Kidney (tissue), 14 donors: ENCODE data around the gene C2CD2. TPM values are rescaled to one million over a fixed set of nuclear protein-coding genes. Genes with fewer than 3 reads are reported as not detected.
A peak's percentile ranks its signal among the peaks of the same experiment; 100 is the strongest.

ENCODE experiments used
- DNase-seq, 5 donors: peaks; one replicate each; pipeline ENCODE4 v3.0.0-alpha.2; 2013 to 2020
- FAIRE-seq: peaks from 2 replicates; lab custom pipeline; 2012; peaks lifted over from hg19 to GRCh38; lab: Jason Lieb, UNC
- H3K27ac ChIP-seq, 2 donors: one replicate each; pipeline ENCODE4 v1.7.0; 2013; ENCODE audit warnings: low read depth in 2 of 2, low read length in 2 of 2, inconsistent platforms in 1 of 2
- H3K27me3 ChIP-seq: one replicate; pipeline ENCODE4 v1.7.1; 2013; ENCODE audit warnings: low read length, inconsistent platforms; ENCODE audit not compliant: control insufficient read depth, insufficient read depth
- H3K36me3 ChIP-seq, 3 donors: one replicate each; pipeline versions ENCODE4 v1.7.0 to v1.7.1; 2013; ENCODE audit warnings: low read length in 3 of 3, control low read depth in 1 of 3, inconsistent platforms in 1 of 3; ENCODE audit not compliant: insufficient read depth in 3 of 3, control insufficient read depth in 2 of 3
- H3K4me1 ChIP-seq, 3 donors: one replicate each; pipeline versions ENCODE4 v1.7.0 to v1.7.1; 2013; ENCODE audit warnings: low read length in 3 of 3, inconsistent platforms in 1 of 3, low read depth in 1 of 3; ENCODE audit not compliant: control insufficient read depth in 2 of 3, insufficient read depth in 2 of 3
- H3K4me3 ChIP-seq, 3 donors: one replicate each; pipeline versions ENCODE4 v1.7.0 to v1.8.1; 2013; ENCODE audit warnings: low read length in 3 of 3, control low read depth in 1 of 3, inconsistent platforms in 1 of 3
- H3K9ac ChIP-seq, 3 donors: one replicate each; pipeline versions ENCODE4 v1.7.0 to v1.7.1; 2013; ENCODE audit warnings: low read length in 3 of 3, control low read depth in 1 of 3, inconsistent platforms in 1 of 3
- H3K9me3 ChIP-seq, 3 donors: one replicate each; pipeline versions ENCODE4 v1.7.0 to v1.7.1; 2013; ENCODE audit warnings: low read length in 3 of 3, control low read depth in 1 of 3, inconsistent platforms in 1 of 3; ENCODE audit not compliant: control insufficient read depth in 2 of 3, insufficient read depth in 1 of 3
- CTCF ChIP-seq: IDR thresholded peaks from 3 replicates; pipeline ENCODE4 v1.5.1; 2012; ENCODE audit warnings: mild to moderate bottlenecking, moderate library complexity, borderline replicate concordance; ENCODE audit not compliant: insufficient read depth; ENCODE audit errors: extremely low read depth
- intact Hi-C: fragments of 100-400 bp; cut with DNase I; formaldehyde crosslinking; loops from one replicate; pipeline ENCODE4 v1.11.1; 2022
- polyA plus RNA-seq: library from polyadenylated mRNA; stranded (reverse); fragments of 350-450 nt; fragmentation: Illumina TruSeq; extraction: RNeasy Lipid Tissue Mini Kit (QIAGEN cat#74804); gene quantifications from one replicate; pipeline ENCODE4 v1.2.3, GENCODE V29; 2014; ENCODE audit warnings: low read depth, low replicate concordance; ENCODE audit not compliant: insufficient read depth
- total RNA-seq: library from RNA; stranded (reverse); fragmentation: NEBNext Ultra II Directional; extraction: Animal tissue kit (Norgen Biotek cat#: 25700); gene quantifications from one replicate; pipeline ENCODE4 v1.2.1, GENCODE V29; 2021
- donor health status: control.
- donor health status: control.
- donor health status: control.
- donor health status: control.
- donor health status: control.
- donor health status: DM: yes; HTN: yes; CAD: no.
- donor health status: Normal renal cell carcinoma (clear cell type).

Gene C2CD2
- total and polyA plus RNA-seq, 2 donors from 2014 or later: 7.6 to 25.6 TPM

- Histone ChIP-seq H3K9me3 (no peaks in the 10 kb centered on the region), H3K4me3 (no peak overlapping the region), H3K27ac (peak overlapping the region in 1 of 2 donors; percentile 41), H3K4me1 (peaks cover 0 to 29% (median 11%) of the 10 kb centered on the region in 3 donors), H3K9ac (no peak overlapping the region), H3K36me3 (no peaks in the 10 kb centered on the region), H3K27me3 (no peaks in the 10 kb centered on the region)
- DNase-seq (peak in 1 of 5 donors; percentile 37), FAIRE-seq (no peak)
- TF ChIP-seq CTCF: no peak
- intact Hi-C loops: no loop called here
Observed at GRCh38 chr21:41956926-41957729, 3.3 kb upstream of the C2CD2 start.

- Histone ChIP-seq H3K9ac (no peak overlapping the region), H3K9me3 (no peaks in the 10 kb centered on the region), H3K27ac (no peak overlapping the region), H3K36me3 (no peaks in the 10 kb centered on the region), H3K27me3 (no peaks in the 10 kb centered on the region), H3K4me3 (no peak overlapping the region), H3K4me1 (peaks cover 0 to 30% (median 11%) of the 10 kb centered on the region in 3 donors)
- DNase-seq: peak in 1 of 5 donors; percentile 48
- no peak for TF ChIP-seq CTCF
- intact Hi-C loops: no loop called here
- no peak for FAIRE-seq
Observed at GRCh38 chr21:41955516-41955915, 1.7 kb upstream of the C2CD2 start.

- no peak for TF ChIP-seq CTCF
- Histone ChIP-seq H3K27me3 (no peaks in the 10 kb centered on the region), H3K9me3 (no peaks in the 10 kb centered on the region), H3K27ac (no peak overlapping the region), H3K4me1 (peaks cover 0 to 30% (median 11%) of the 10 kb centered on the region in 3 donors), H3K36me3 (no peaks in the 10 kb centered on the region), H3K4me3 (peak overlapping the region in 1 of 3 donors; percentile 33), H3K9ac (no peak overlapping the region)
- intact Hi-C loops: no loop called here
- DNase-seq: peak in 2 of 5 donors; percentile 29 to 53
- no peak for FAIRE-seq
Observed at GRCh38 chr21:41954654-41955499, 1.1 kb upstream of the C2CD2 start.
